KMS-11 (cell line): ENCODE results near the gene RIC8A.

ENCODE experiments used
- H2AFZ ChIP-seq: fragments of 200-600 bp; sonication (generic); 2 replicates; pipeline ENCODE4 v1.6.1; 2016; ENCODE audit warnings: antibody characterized with exemption, mixed run types, low read depth
- H3K27ac ChIP-seq: fragments of 200-600 bp; sonication (generic); 2 replicates; pipeline ENCODE4 v1.6.1; 2016; ENCODE audit warnings: mild to moderate bottlenecking, mixed run types
- H3K27me3 ChIP-seq: fragments of 200-600 bp; sonication (generic); 2 replicates; pipeline ENCODE4 v1.6.1; 2017; ENCODE audit warnings: mild to moderate bottlenecking, low read depth, mixed run types, moderate library complexity; ENCODE audit not compliant: insufficient read depth
- H3K36me3 ChIP-seq: fragments of 200-600 bp; sonication (generic); 2 replicates; pipeline ENCODE4 v1.6.1; 2017; ENCODE audit warnings: mild to moderate bottlenecking, mixed run types; ENCODE audit not compliant: insufficient read depth
- H3K4me1 ChIP-seq: fragments of 200-600 bp; sonication (generic); 2 replicates; pipeline ENCODE4 v1.6.1; 2016; ENCODE audit warnings: mild to moderate bottlenecking, low read depth, mixed run types; ENCODE audit not compliant: poor library complexity, severe bottlenecking
- H3K4me2 ChIP-seq: fragments of 200-600 bp; sonication (generic); 2 replicates; pipeline ENCODE4 v1.7.0; 2016; ENCODE audit warnings: mild to moderate bottlenecking, mixed run types
- H3K4me3 ChIP-seq: fragments of 200-600 bp; sonication (generic); IDR thresholded peaks from 2 replicates; pipeline ENCODE4 v1.6.1; 2017; ENCODE audit warnings: low read depth, low read length, mixed read lengths; ENCODE audit not compliant: insufficient read depth
- H3K79me2 ChIP-seq: fragments of 200-600 bp; sonication (generic); 2 replicates; pipeline ENCODE4 v1.6.1; 2016; ENCODE audit warnings: low read depth, mixed run types; ENCODE audit not compliant: insufficient read depth
- H3K9ac ChIP-seq: fragments of 200-600 bp; sonication (generic); 2 replicates; pipeline ENCODE4 v1.6.1; 2016; ENCODE audit warnings: mild to moderate bottlenecking, mixed run types
- H4K20me1 ChIP-seq: fragments of 200-600 bp; sonication (generic); 2 replicates; pipeline ENCODE4 v1.6.1; 2016; ENCODE audit warnings: mild to moderate bottlenecking, mixed run types; ENCODE audit not compliant: insufficient read depth
- CTCF ChIP-seq: fragments of 200-600 bp; sonication (generic); conservative IDR thresholded peaks from 2 replicates; pipeline ENCODE4 v1.6.1; 2017; ENCODE audit warnings: low read depth, mild to moderate bottlenecking, antibody characterized with exemption, low read length, moderate library complexity, mixed read lengths

RIC8A gene

GRCh38 chr11:204587-205109 lies 2.9 kb upstream of the RIC8A start:
- Histone ChIP-seq H3K36me3 (no peaks in the 10 kb centered on the region; the same call in 1 of the 2 replicates), H3K4me1 (peaks cover 9% of the 10 kb centered on the region), H4K20me1 (no peaks in the 10 kb centered on the region), H2AFZ (no peak overlapping the region), H3K79me2 (peaks cover 31% of the 10 kb centered on the region), H3K4me2 (no peak overlapping the region), H3K27ac (no peak overlapping the region), H3K27me3 (no peaks in the 10 kb centered on the region), H3K9ac (no peak overlapping the region), H3K4me3 (no peak overlapping the region)
- TF ChIP-seq CTCF = no peak

GRCh38 chr11:205221-206001 lies 2.1 kb upstream of the RIC8A start:
- Histone ChIP-seq H3K4me2 (peak overlapping the region; percentile 74; the same call in 1 of the 2 replicates), H3K79me2 (peaks cover 39% of the 10 kb centered on the region), H3K4me3 (no peak overlapping the region), H3K36me3 (no peaks in the 10 kb centered on the region; the same call in 1 of the 2 replicates), H3K27me3 (no peaks in the 10 kb centered on the region), H2AFZ (no peak overlapping the region), H3K27ac (no peak overlapping the region), H3K9ac (no peak overlapping the region), H3K4me1 (peaks cover 17% of the 10 kb centered on the region), H4K20me1 (no peaks in the 10 kb centered on the region)
- no peak for TF ChIP-seq CTCF

GRCh38 chr11:206002-206384 lies 1.5 kb upstream of the RIC8A start:
- peaks cover 40% of the 10 kb centered on the region for H3K79me2 ChIP-seq
- peaks cover 18% of the 10 kb centered on the region for H3K4me1 ChIP-seq

GRCh38 chr11:206526-207207 lies 841 bp upstream of the RIC8A start:
- TF ChIP-seq CTCF = no peak
- Histone ChIP-seq H2AFZ (peak overlapping the region; percentile 48; the same call in 1 of the 2 replicates), H4K20me1 (no peaks in the 10 kb centered on the region)

More at GRCh38 chr11:206002-206384, 1.5 kb upstream of the RIC8A start:
- H3K9ac ChIP-seq = peak overlapping the region; percentile 77; the same call in 1 of the 2 replicates
- H3K27ac ChIP-seq = no peak overlapping the region
- H3K4me3 ChIP-seq = no peak overlapping the region
- no peak overlapping the region for H2AFZ ChIP-seq
- H3K36me3 ChIP-seq = no peaks in the 10 kb centered on the region; the same call in 1 of the 2 replicates
- peak overlapping the region; percentile 74 for H3K4me2 ChIP-seq
- H3K27me3 ChIP-seq = no peaks in the 10 kb centered on the region
- TF ChIP-seq CTCF = no peak
- no peaks in the 10 kb centered on the region for H4K20me1 ChIP-seq

More at GRCh38 chr11:206526-207207, 841 bp upstream of the RIC8A start:
- H3K4me2 ChIP-seq = peak overlapping the region; percentile 74
- peak overlapping the region; percentile 55 for H3K27ac ChIP-seq
- peaks cover 40% of the 10 kb centered on the region for H3K79me2 ChIP-seq
- peak overlapping the region; percentile 77 for H3K9ac ChIP-seq
- no peak overlapping the region for H3K4me3 ChIP-seq
- no peaks in the 10 kb centered on the region for H3K27me3 ChIP-seq
- peaks cover 18% of the 10 kb centered on the region for H3K4me1 ChIP-seq
- H3K36me3 ChIP-seq = no peaks in the 10 kb centered on the region; the same call in 1 of the 2 replicates
